ENCODE results near the gene UCKL1.

The UCKL1 gene

DNA sequence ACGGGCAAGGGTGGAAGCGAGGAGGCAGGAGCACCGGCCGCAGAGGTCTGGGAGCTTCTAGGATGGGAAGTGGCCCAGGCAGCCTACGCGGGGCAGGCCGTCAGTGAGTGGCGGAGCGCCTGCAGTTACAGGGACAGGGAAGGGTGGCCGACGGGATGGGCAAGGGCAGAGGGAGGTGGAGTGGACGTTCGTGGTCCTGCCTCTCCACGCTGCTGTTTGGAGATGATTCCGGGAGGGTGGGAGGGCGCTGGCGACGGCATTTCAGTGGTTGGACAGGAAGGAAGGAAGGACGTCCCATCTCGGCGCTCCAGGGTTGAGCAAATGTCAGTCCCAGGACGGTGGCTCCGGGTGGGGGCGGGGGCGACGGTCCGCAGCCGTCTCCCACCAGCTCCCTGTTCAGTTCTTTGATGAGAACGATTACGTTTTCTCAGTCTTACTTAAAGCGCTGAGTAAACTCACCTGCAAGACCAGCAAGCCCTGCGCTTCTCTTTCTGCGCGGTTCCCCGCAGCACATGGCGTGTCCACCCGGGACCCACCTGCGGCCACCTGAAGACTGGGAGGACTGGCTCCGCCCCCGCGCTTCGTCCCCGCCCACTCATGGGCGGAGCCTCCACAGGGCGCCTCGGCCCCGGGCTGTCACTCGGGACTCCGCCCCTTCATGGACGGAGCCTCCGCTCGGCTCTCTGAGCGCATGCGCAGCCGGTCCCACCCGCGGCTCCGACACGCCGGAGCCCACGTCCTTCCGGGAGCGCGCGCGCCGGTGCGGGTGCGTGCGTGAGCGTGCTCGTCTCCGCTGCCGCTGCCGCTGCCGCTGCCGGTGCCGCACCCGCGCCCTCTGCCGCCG is 61.6 kb downstream of the UCKL1 start, which contains the start of gene DNAJC5:
DNAJC5 (plus strand) TSS at position 769 of the 844 bp plus-strand sequence. CDS start 33,220 bp downstream, outside the sequence.
- H3K4me1 ChIP-seq (ENCODE audit: control insufficient read depth, insufficient read depth, low read depth, low read length): peaks cover 25% of the 10 kb centered on the region
- no peak within 1 kb of the TSS for H3K23ac ChIP-seq (ENCODE audit: low read length in 2 of 2)
- H3K9me3 ChIP-seq (ENCODE audit: control insufficient read depth, low read length): no peaks in the 10 kb centered on the region
- H3K36me3 ChIP-seq (ENCODE audit: control insufficient read depth in 1 of 2, insufficient read depth in 2 of 2, low read depth in 1 of 2, low read length in 2 of 2): peaks cover 37 to 46% of the 10 kb centered on the region in 2 experiments
- H4K8ac ChIP-seq (ENCODE audit: low read length): no peak within 1 kb of the TSS
- peak within 1 kb of the TSS; percentile 68 for H2BK120ac ChIP-seq (ENCODE audit: low read depth, low read length)
- H4K91ac ChIP-seq (ENCODE audit: low read length): no peak within 1 kb of the TSS
- H3K79me1 ChIP-seq (replicated peaks; ENCODE audit: low read length, poor library complexity, severe bottlenecking): peaks cover 9% of the 10 kb centered on the region
- no peak within 1 kb of the TSS for H2AK5ac ChIP-seq (ENCODE audit: low read length, severe bottlenecking)
- H2BK5ac ChIP-seq (ENCODE audit: low read depth, low read length, poor library complexity, severe bottlenecking): no peak within 1 kb of the TSS
- H3K18ac ChIP-seq (ENCODE audit: low read depth in 1 of 2, low read length in 2 of 2): no peak within 1 kb of the TSS
- peak within 1 kb of the TSS in 1 of 2 experiments; percentile 59 for H3K4ac ChIP-seq (ENCODE audit: low read depth in 1 of 2, low read length in 2 of 2)
- no peaks in the 10 kb centered on the region for H3K27me3 ChIP-seq (ENCODE audit: control insufficient read depth in 1 of 2, insufficient read depth in 1 of 2, low read length in 2 of 2)
- no peak within 1 kb of the TSS for H3K14ac ChIP-seq (ENCODE audit: low read length in 2 of 2)
- H3K9ac ChIP-seq (ENCODE audit: low read length): peak within 1 kb of the TSS; percentile 96
- H3K4me3 ChIP-seq (ENCODE audit: insufficient read depth in 1 of 2, low read depth in 1 of 2, low read length in 2 of 2): peak within 1 kb of the TSS; percentile 64 to 85
- 3% methylated on average over 71 of the region's 82 CpGs for WGBS
- peak within 1 kb of the TSS; percentile 63 for H3K27ac ChIP-seq (ENCODE audit: low read length, poor library complexity, severe bottlenecking)
- no peak within 1 kb of the TSS for H2BK15ac ChIP-seq (ENCODE audit: low read depth, poor library complexity, severe bottlenecking)
- peak within 1 kb of the TSS; percentile 30 for H2AFZ ChIP-seq (ENCODE audit: low read depth, low read length)
- H3K4me2 ChIP-seq (ENCODE audit: low read length, poor library complexity, severe bottlenecking): peak within 1 kb of the TSS; percentile 96
- peak; percentile 87 for DNase-seq
- H2BK12ac ChIP-seq (ENCODE audit: low read length in 2 of 2): peak within 1 kb of the TSS in 1 of 2 experiments; percentile 57

DNA sequence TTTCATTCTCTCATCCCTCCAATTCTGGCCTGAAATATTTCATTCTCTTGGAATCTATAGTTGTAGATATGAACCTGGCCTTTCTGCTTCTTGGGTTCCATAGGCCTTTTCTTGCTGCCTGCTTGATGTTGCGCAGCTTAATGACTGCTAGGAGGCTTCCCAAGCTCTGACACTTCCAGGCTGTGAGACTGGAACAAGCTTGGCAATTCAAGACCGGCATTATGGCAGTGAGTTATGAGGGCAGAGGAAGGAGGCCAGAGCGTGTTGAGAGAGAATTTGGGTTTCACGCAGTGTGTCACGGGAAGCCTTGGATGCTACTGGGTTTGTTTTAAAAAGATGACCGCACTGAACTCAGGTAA is 62.2 kb downstream of the UCKL1 start:
- H3K27ac ChIP-seq (ENCODE audit: low read length, poor library complexity, severe bottlenecking): no peak overlapping the region
- H3K4me3 ChIP-seq (ENCODE audit: insufficient read depth in 1 of 2, low read depth in 1 of 2, low read length in 2 of 2): peak overlapping the region; percentile 50 to 80
- no peak overlapping the region for H4K91ac ChIP-seq (ENCODE audit: low read length)
- no peak overlapping the region for H3K14ac ChIP-seq (ENCODE audit: low read length in 2 of 2)
- no peak overlapping the region for H2BK15ac ChIP-seq (ENCODE audit: low read depth, poor library complexity, severe bottlenecking)
- H3K9ac ChIP-seq (ENCODE audit: low read length): peak overlapping the region; percentile 71
- peak; percentile 36 for DNase-seq
- peak overlapping the region in 1 of 2 experiments; percentile 57 for H2BK12ac ChIP-seq (ENCODE audit: low read length in 2 of 2)
- peak overlapping the region in 1 of 2 experiments; percentile 59 for H3K4ac ChIP-seq (ENCODE audit: low read depth in 1 of 2, low read length in 2 of 2)
- WGBS: 42% methylated on average over 6 of the region's 6 CpGs
- H4K8ac ChIP-seq (ENCODE audit: low read length): no peak overlapping the region
- H2AK5ac ChIP-seq (ENCODE audit: low read length, severe bottlenecking): no peak overlapping the region
- H3K36me3 ChIP-seq (ENCODE audit: control insufficient read depth in 1 of 2, insufficient read depth in 2 of 2, low read depth in 1 of 2, low read length in 2 of 2): peaks cover 43 to 49% of the 10 kb centered on the region in 2 experiments
- peak overlapping the region; percentile 96 for H3K4me2 ChIP-seq (ENCODE audit: low read length, poor library complexity, severe bottlenecking)
- H2BK5ac ChIP-seq (ENCODE audit: low read depth, low read length, poor library complexity, severe bottlenecking): no peak overlapping the region
- H2AFZ ChIP-seq (ENCODE audit: low read depth, low read length): peak overlapping the region; percentile 30
- no peak overlapping the region for H3K23ac ChIP-seq (ENCODE audit: low read length in 2 of 2)
- no peaks in the 10 kb centered on the region for H3K9me3 ChIP-seq (ENCODE audit: control insufficient read depth, low read length)
- H2BK120ac ChIP-seq (ENCODE audit: low read depth, low read length): no peak overlapping the region
- no peaks in the 10 kb centered on the region for H3K27me3 ChIP-seq (ENCODE audit: control insufficient read depth in 1 of 2, insufficient read depth in 1 of 2, low read length in 2 of 2)
- no peak overlapping the region for H3K18ac ChIP-seq (ENCODE audit: low read depth in 1 of 2, low read length in 2 of 2)
- H3K79me1 ChIP-seq (replicated peaks; ENCODE audit: low read length, poor library complexity, severe bottlenecking): peaks cover 14% of the 10 kb centered on the region
- peaks cover 25% of the 10 kb centered on the region for H3K4me1 ChIP-seq (ENCODE audit: control insufficient read depth, insufficient read depth, low read depth, low read length)

DNA sequence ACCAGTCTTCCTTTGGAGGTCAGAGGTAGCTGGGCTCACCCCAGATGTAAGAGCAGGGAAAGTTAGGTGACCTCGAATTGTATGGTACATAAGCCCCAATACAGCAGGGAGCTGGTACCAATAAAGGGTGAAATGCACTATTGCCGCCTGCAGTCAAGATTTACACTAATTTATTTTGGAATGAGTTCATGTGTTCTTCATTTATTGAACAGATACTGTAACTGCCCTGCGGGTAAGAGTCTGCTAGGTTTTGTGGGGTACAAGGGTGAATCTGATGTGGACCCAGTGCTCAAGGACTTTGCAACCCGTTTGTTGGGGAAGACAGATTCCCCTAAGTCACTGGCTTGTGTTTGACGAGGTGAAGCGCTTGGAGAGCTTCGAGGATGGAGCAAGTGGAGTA is 63.8 kb downstream of the UCKL1 start:
- Histone ChIP-seq H4K8ac (ENCODE audit: low read length) (no peak overlapping the region), H3K4me3 (ENCODE audit: insufficient read depth in 1 of 2, low read depth in 1 of 2, low read length in 2 of 2) (no peak overlapping the region), H4K91ac (ENCODE audit: low read length) (no peak overlapping the region), H3K9ac (ENCODE audit: low read length) (no peak overlapping the region), H3K4ac (ENCODE audit: low read depth in 1 of 2, low read length in 2 of 2) (no peak overlapping the region), H2AFZ (ENCODE audit: low read depth, low read length) (no peak overlapping the region), H2BK5ac (ENCODE audit: low read depth, low read length, poor library complexity, severe bottlenecking) (no peak overlapping the region), H3K4me2 (ENCODE audit: low read length, poor library complexity, severe bottlenecking) (no peak overlapping the region), H2BK15ac (ENCODE audit: low read depth, poor library complexity, severe bottlenecking) (no peak overlapping the region), H3K27ac (ENCODE audit: low read length, poor library complexity, severe bottlenecking) (no peak overlapping the region), H3K36me3 (ENCODE audit: control insufficient read depth in 1 of 2, insufficient read depth in 2 of 2, low read depth in 1 of 2, low read length in 2 of 2) (peaks cover 49 to 52% of the 10 kb centered on the region in 2 experiments), H2AK5ac (ENCODE audit: low read length, severe bottlenecking) (no peak overlapping the region), H3K79me1 (replicated peaks; ENCODE audit: low read length, poor library complexity, severe bottlenecking) (peaks cover 24% of the 10 kb centered on the region), H3K4me1 (ENCODE audit: control insufficient read depth, insufficient read depth, low read depth, low read length) (peaks cover 20% of the 10 kb centered on the region), H3K14ac (ENCODE audit: low read length in 2 of 2) (no peak overlapping the region), H3K27me3 (ENCODE audit: control insufficient read depth in 1 of 2, insufficient read depth in 1 of 2, low read length in 2 of 2) (no peaks in the 10 kb centered on the region), H3K18ac (ENCODE audit: low read depth in 1 of 2, low read length in 2 of 2) (no peak overlapping the region), H3K9me3 (ENCODE audit: control insufficient read depth, low read length) (no peaks in the 10 kb centered on the region), H3K23ac (ENCODE audit: low read length in 2 of 2) (no peak overlapping the region), H2BK12ac (ENCODE audit: low read length in 2 of 2) (no peak overlapping the region), H2BK120ac (ENCODE audit: low read depth, low read length) (no peak overlapping the region)
- no peak for DNase-seq
- 97% methylated on average over 7 of the region's 7 CpGs for WGBS

All from mesenchymal stem cell (in vitro differentiated cells and primary cell).